ENCODE measurements around the gene MRPL34. TPM values are rescaled to one million over a fixed set of nuclear protein-coding genes. Genes with fewer than 3 reads are reported as not detected.

Gene MRPL34
- polyA plus RNA-seq, 1 of the 3 experiments (the other 2 are of a cell fraction), result 72.9 TPM

- no peaks in the 10 kb centered on the region for H3K9me2 ChIP-seq
- H4K20me1 ChIP-seq (ENCODE audit: insufficient read depth), result no peaks in the 10 kb centered on the region
- H3K27me3 ChIP-seq (ENCODE audit: insufficient read depth), result no peaks in the 10 kb centered on the region
- no peaks in the 10 kb centered on the region for H3K9me3 ChIP-seq
- peaks cover 18% of the 10 kb centered on the region for H3F3A ChIP-seq (replicated peaks; ENCODE audit: insufficient read depth)
- H3K4me2 ChIP-seq, result peak overlapping the region; percentile 92
- no peak overlapping the region for H3K9ac ChIP-seq
- no peaks in the 10 kb centered on the region for H3K36me3 ChIP-seq (replicated peaks in 1 of 2; ENCODE audit: control insufficient read depth in 1 of 2, insufficient read depth in 2 of 2, low read length in 1 of 2)
- ChIA-PET POLR2A (interaction anchor here (0.8 to 1.6 kb wide), 4 partner anchors 12 to 90 kb away, joined by 3 to 7 read pairs (median 5); partner anchors contain the start of gene USE1), CTCF (interaction anchor here (0.7 to 2.1 kb wide), 11 partner anchors 12 to 253 kb away, joined by 3 to 20 read pairs (median 3); no protein-coding TSS in a partner anchor)
- peaks cover 12 to 32% of the 10 kb centered on the region in 2 experiments; a peak in 3 of 4 replicates for H3K4me1 ChIP-seq (ENCODE audit: control insufficient read depth in 1 of 2, insufficient read depth in 2 of 2, low read depth in 1 of 2, low read length in 1 of 2)
- H3K27ac ChIP-seq (ENCODE audit: low read depth in 2 of 2, low read length in 1 of 2), result peak overlapping the region; percentile 12 to 84; a peak in 3 of 4 replicates
- peak overlapping the region in 1 of 2 experiments; percentile 73; a peak in 1 of 4 replicates for H3K4me3 ChIP-seq (ENCODE audit: low read depth in 2 of 2, low read length in 1 of 2)
- H2AFZ ChIP-seq (ENCODE audit: low read depth), result no peak overlapping the region
- 0% methylated on average over 1 of the region's 7 CpGs for WGBS (ENCODE audit: low lambda C conversion rate)
- TF ChIP-seq RAD21 (IDR thresholded peaks at IDR 0.05; ENCODE audit: low read length) (no peak), RCOR1 (IDR thresholded peaks at IDR 0.05; ENCODE audit: low read length) (peak; percentile 85; the same call in 1 of the 2 replicates), REST (IDR thresholded peaks at IDR 0.05; ENCODE audit: low read depth, low read length) (0 out of 2 replicates have a peak, but pooled peaks have one; percentile 47), TEAD4 (IDR thresholded peaks at IDR 0.05; ENCODE audit: borderline replicate concordance, insufficient read depth) (no peak), NFIC (IDR thresholded peaks at IDR 0.05; ENCODE audit: borderline replicate concordance) (peak; percentile 98), RXRA (IDR thresholded peaks at IDR 0.05; ENCODE audit: borderline replicate concordance, low read depth) (peak; percentile 19; the same call in 1 of the 2 replicates), EZH2phosphoT487 (IDR thresholded peaks at IDR 0.05; ENCODE audit: borderline replicate concordance, low read depth) (no peak), FOXJ3 (CRISPR knock-in tag; IDR thresholded peaks at IDR 0.05) (no peak), SIN3A (IDR thresholded peaks at IDR 0.05; ENCODE audit: borderline replicate concordance, low read depth, low read length) (peak; percentile 98), EP300 (IDR thresholded peaks at IDR 0.05; ENCODE audit: borderline replicate concordance in 1 of 2, low read depth in 1 of 2, low read length in 1 of 2) (no peak), PBX3 (IDR thresholded peaks at IDR 0.05) (no peak; the same call in 1 of the 2 replicates), GABPA (IDR thresholded peaks at IDR 0.05; ENCODE audit: low read depth) (no peak), JUND (IDR thresholded peaks at IDR 0.05) (no peak; the same call in 1 of the 2 replicates), TCF12 (IDR thresholded peaks at IDR 0.05) (peak; percentile 97), ELF1 (IDR thresholded peaks at IDR 0.05) (no peak), IRF3 (IDR thresholded peaks at IDR 0.05; ENCODE audit: low read depth, low read length) (peak; percentile 2; the same call in 1 of the 2 replicates), CTCF (IDR thresholded peaks at IDR 0.05) (no peak), CHD2 (IDR thresholded peaks at IDR 0.05; ENCODE audit: low read length, partially characterized antibody) (no peak)
- DNase-seq, result no peak
- H3K79me2 ChIP-seq (ENCODE audit: insufficient read depth), result peaks cover 29% of the 10 kb centered on the region
Observed at GRCh38 chr19:17305216-17305516, 506 bp upstream of the MRPL34 start.

Measured in SK-N-SH (cell line).